ENCODE data around the gene RASGRF1. TPM values are rescaled to one million over a fixed set of nuclear protein-coding genes. Genes with fewer than 3 reads are reported as not detected.

RASGRF1 gene
- total RNA-seq, 1 donor from 2014 or later, result 0.16 TPM

DNA sequence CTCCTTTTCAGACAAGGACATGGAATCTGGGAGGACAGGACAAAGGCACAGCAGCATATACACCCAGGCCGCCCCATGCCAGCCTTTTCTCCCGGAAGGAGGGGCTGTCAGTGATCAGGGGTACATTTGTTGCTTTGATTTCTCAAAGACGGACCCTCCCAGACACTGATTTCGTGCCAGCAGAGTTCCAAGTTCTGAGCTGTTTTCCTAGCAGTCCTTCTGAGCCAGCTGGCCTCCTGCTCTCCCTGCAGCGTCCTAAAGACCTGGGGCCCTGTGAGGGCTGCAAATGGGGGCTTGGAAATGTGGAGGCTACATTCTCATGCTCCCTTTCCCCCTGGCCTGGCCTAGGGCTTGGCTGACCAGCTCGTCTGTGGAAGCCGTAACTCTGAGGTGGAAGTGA, 168.1 kb downstream of the RASGRF1 start:
- Mint-ChIP-seq H3K9me3 (no peaks in the 10 kb centered on the region), H3K27me3 (ENCODE audit: low read depth) (no peaks in the 10 kb centered on the region), H3K27ac (ENCODE audit: unreplicated experiment) (no peak overlapping the region), H3K36me3 (ENCODE audit: low read depth) (peaks cover 8% of the 10 kb centered on the region), H3K4me1 (no peaks in the 10 kb centered on the region), H3K4me3 (no peak overlapping the region)
- no peak for DNase-seq (ENCODE audit: low read depth, low spot score)
- TF ChIP-seq, protein P1, sequence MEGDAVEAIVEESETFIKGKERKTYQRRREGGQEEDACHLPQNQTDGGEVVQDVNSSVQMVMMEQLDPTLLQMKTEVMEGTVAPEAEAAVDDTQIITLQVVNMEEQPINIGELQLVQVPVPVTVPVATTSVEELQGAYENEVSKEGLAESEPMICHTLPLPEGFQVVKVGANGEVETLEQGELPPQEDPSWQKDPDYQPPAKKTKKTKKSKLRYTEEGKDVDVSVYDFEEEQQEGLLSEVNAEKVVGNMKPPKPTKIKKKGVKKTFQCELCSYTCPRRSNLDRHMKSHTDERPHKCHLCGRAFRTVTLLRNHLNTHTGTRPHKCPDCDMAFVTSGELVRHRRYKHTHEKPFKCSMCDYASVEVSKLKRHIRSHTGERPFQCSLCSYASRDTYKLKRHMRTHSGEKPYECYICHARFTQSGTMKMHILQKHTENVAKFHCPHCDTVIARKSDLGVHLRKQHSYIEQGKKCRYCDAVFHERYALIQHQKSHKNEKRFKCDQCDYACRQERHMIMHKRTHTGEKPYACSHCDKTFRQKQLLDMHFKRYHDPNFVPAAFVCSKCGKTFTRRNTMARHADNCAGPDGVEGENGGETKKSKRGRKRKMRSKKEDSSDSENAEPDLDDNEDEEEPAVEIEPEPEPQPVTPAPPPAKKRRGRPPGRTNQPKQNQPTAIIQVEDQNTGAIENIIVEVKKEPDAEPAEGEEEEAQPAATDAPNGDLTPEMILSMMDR (conservative IDR thresholded peaks at IDR 0.05), result no peak

DNA sequence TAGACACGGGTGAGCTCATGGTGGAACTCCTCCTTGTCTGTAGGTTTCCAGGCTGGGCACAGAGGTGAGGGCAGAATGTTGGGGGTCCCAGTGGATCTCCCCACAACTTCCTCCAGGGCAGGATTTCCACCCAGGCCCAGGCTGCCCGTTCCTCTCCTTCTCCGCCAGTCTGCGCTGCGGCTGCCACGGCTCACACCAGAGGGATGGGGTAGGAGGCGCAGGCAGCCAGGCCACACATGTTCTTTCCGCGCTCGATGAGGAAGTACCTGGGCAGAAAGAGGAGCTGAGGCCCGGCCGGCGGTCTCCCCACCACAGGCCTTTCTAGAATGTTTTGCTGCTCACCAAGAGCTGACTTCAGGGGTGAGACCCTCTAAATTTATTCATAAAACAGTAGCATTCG, 168.6 kb downstream of the RASGRF1 start:
- Mint-ChIP-seq H3K4me1 (no peaks in the 10 kb centered on the region), H3K27ac (ENCODE audit: unreplicated experiment) (no peak overlapping the region), H3K9me3 (no peaks in the 10 kb centered on the region), H3K27me3 (ENCODE audit: low read depth) (no peaks in the 10 kb centered on the region), H3K36me3 (ENCODE audit: low read depth) (peaks cover 8% of the 10 kb centered on the region), H3K4me3 (no peak overlapping the region)
- TF ChIP-seq, protein P1 (conservative IDR thresholded peaks at IDR 0.05), result no peak
- DNase-seq (ENCODE audit: low read depth, low spot score), result no peak

DNA sequence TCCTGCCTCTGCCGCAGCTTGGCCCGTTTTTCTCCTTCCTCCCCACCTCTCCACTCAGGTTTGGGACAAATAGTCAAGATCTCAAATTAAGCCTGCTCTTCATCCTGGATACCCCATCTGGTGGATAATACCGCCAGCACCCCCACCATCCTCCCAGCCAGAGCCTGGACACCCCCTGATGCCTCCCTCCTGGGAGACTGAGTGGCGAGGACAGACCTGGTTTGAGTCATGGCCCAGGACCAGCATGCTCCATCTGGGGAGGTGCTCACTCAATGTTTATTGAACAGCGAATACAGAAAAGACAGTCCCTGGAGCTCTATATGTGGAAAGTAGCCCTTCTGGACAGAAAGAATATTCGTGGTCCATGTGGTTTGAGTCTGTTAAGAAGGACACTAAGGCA, 169.1 kb downstream of the RASGRF1 start:
- Mint-ChIP-seq H3K4me1 (no peaks in the 10 kb centered on the region), H3K4me3 (no peak overlapping the region), H3K27me3 (ENCODE audit: low read depth) (no peaks in the 10 kb centered on the region), H3K9me3 (no peaks in the 10 kb centered on the region), H3K27ac (ENCODE audit: unreplicated experiment) (no peak overlapping the region), H3K36me3 (ENCODE audit: low read depth) (peaks cover 8% of the 10 kb centered on the region)
- no peak for DNase-seq (ENCODE audit: low read depth, low spot score)
- TF ChIP-seq, protein P1 (conservative IDR thresholded peaks at IDR 0.05), result no peak

DNA sequence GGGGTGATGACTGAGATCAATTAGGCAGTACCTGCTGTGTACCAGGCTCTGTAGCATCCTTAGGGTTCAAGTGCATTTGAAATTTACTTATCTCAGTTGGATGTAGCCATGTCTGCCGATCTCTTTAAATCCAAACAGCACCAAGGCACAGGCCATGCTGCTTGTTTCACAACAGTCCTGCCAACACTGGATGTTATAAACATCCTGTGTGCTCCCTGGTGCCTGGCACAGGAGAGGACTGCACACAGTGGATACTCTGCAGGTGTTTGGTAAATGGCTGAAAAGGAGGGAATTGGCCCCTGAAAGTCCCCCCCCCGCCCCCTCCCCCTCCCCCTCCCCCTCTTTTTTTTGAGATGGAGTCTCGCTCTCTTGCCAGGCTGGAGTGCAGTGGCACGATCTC, 172.7 kb downstream of the RASGRF1 start:
- peaks cover 10% of the 10 kb centered on the region for H3K36me3 Mint-ChIP-seq (ENCODE audit: low read depth)
- no peak overlapping the region for H3K27ac Mint-ChIP-seq (ENCODE audit: unreplicated experiment)
- DNase-seq (ENCODE audit: low read depth, low spot score), result no peak
- no peaks in the 10 kb centered on the region for H3K9me3 Mint-ChIP-seq
- no peaks in the 10 kb centered on the region for H3K27me3 Mint-ChIP-seq (ENCODE audit: low read depth)
- H3K4me3 Mint-ChIP-seq, result no peak overlapping the region
- peaks cover 3% of the 10 kb centered on the region for H3K4me1 Mint-ChIP-seq
- TF ChIP-seq, protein P1 (conservative IDR thresholded peaks at IDR 0.05), result no peak

DNA sequence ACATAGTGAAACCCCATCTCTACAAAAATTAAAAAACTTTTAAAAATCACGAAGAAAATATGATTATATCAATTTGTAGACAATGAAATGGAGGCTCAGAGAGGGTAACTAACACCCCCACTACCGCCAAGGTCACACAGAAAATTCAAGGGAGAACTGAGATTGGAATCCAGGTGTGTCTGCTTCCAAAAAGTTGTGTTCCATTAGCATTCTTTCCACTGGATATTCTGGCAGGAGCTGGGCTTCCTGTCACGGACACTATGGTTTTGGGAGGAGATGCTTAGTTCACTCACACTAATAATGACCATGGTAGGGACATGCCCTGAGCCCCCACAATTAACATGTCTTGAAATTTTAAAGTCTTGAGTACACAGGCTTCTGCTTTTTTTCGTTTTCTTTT, 174.5 kb downstream of the RASGRF1 start:
- Mint-ChIP-seq H3K27ac (ENCODE audit: unreplicated experiment) (no peak overlapping the region), H3K9me3 (no peaks in the 10 kb centered on the region), H3K4me1 (peaks cover 3% of the 10 kb centered on the region), H3K4me3 (no peak overlapping the region), H3K27me3 (ENCODE audit: low read depth) (no peaks in the 10 kb centered on the region), H3K36me3 (ENCODE audit: low read depth) (peaks cover 10% of the 10 kb centered on the region)
- TF ChIP-seq, protein P1 (conservative IDR thresholded peaks at IDR 0.05), result no peak
- DNase-seq (ENCODE audit: low read depth, low spot score), result no peak

Data from neural crest cell (in vitro differentiated cells).